GM12874 (cell line): Measurements from ENCODE around the gene TRIM69.

Source experiments
- CTCF ChIP-seq: IDR thresholded peaks from 2 replicates; pipeline ENCODE4 v1.5.1; 2011; ENCODE audit warnings: low read depth, mild to moderate bottlenecking, control low read depth, low read length, moderate library complexity; ENCODE audit not compliant: insufficient read depth

Gene TRIM69

DNA sequence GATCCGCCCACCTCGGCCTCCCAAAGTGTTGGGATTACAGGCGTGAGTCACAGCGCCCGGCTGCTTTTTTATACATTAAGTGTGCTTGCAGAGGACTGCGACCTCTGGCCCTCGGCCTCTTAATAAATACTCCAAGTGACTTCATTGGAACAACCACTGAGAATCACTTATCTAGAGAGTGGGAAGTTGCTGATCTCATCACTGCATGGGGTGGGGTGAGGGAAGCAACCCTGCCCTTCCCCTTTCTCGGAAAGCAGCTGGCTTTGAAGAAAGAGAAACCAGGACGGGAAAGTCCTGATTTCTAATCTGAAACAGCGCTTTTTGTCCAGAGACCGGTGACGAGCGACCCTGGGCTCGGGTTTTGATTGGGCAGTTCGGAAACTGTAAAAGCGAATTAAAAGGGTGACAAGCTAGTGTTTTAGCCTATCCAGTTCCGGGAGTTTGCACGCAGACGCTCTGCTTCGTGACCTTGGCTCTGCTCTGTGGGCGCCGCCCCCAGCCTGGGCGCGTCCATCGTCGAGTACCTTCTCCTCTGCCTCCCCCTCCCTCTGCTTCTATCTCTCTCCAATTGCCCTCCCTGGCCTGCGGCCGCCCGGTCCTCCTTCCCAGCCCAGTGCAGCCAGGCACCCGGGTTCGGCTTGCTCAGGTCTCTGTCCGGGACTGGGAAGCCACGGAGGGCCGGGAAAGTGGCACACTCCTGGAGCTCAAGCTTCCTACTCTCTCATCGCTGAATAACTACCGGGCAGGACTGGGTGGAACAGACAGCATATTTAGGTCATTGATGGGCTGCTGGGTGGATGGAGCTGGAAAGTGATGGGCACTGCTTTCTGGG lies 7.5 kb upstream of the TRIM69 start:
- TF ChIP-seq CTCF = no peak

- no peak for TF ChIP-seq CTCF
These were observed 6.8 kb upstream of the TRIM69 start for GRCh38 chr15:44729408-44730127.

DNA sequence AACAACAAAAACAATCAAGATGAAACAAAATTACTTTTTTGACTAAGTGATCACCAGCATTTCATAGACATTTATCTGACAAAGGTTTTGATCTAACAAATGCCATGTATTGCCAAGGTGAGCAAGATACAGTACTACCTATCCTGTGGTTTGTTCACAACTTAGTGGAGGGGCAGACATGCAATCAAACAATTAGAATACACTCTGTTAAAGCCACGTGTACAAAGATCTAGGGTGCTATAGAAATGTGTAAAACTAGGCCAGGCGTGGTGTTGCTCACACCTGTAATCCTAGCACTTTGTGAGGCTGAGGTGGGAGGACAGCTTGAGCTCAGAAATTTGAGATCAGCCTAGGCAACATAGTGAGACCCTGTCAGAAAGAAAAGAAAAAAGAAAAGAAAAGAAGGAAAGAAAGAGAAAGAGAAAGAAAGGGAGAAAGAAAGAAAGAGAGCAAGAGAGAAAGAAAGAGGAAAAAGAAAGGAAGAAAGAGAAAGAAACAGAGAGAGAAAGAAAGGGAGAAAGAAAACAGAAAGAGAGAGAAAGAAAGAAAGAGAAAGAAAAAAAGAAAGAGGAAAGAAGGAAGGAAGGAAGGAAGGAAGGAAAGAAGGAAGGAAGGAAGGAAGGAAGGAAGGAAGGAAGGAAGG lies 1.4 kb upstream of the TRIM69 start:
- TF ChIP-seq CTCF = no peak

DNA sequence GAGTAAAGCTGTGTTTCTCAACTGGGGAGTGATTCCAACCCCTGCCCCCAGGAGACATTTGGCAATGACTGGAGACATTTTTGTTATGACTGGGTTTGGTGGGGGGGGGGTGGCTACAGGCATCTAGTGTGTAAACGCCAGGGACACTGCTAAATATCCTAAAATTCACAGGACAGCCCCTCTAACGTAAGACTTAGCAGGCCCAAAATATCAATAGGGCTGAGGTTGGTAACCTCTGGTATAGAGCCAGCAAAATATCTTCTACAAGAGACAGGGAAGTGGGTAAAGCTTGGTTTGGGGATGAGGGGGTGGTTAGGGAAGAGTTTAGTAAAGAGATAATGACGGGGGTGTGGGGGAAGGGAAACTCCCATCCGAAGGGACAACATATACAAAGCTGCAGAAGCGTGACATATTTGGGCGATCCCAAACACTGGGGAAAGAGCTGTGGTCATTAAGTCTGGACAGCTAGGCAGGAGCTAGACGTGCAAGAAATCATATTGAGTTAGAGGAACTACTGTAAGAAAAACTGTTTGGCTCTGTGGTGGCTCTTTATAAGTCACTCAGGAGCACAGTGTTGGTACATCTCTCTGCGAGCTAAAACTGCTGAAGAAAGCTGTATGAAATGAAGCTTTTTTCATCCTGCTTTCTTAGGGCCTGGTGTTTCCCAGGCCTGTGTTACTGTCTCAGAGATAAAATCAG lies 697 bp upstream of the TRIM69 start:
- TF ChIP-seq CTCF = no peak

DNA sequence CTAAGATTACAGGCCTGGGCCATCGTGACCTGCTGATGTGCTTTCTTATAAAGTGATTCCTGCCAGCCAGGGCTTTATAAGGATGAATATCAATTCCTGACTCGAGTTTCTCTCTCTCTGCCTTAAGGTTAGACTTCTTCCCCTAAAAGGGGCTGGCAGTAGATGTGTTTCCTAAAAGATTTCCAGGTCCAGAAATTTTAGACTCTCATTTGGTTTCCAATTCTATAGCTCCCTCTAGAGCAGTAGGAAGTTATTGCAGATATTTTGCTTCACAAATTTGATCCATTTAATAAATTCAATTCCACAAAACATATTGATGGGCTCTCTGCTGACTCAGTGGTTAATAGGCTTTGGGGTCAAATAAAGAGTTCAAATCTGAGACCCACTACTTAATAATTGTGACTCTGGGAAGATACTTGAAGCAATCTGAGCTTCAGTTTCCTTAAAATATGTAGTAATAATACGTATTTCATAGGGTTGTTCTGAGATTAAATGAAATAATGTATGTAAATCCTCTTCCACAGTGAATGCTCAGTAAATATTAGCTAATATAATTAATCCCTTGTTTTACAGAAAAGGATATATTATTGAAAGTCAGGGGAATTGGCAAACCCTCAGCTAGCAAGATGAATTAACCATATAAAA lies 2.1 kb downstream of the TRIM69 start:
- TF ChIP-seq CTCF = peak; percentile 42

- TF ChIP-seq CTCF = no peak
These were observed 17.0 kb downstream of the TRIM69 start for GRCh38 chr15:44753345-44753744.
